ELF-1 (cell line): Measurements from ENCODE around the gene RDH13.
"Not testable (repeated sequence)": the region's sequence is repeated elsewhere in the genome, so short reads cannot be mapped to it uniquely, and the experiment has no call there.

Experiments
- DNase-seq: peaks from one replicate; pipeline ENCODE4 v3.0.0-alpha.2; 2016; ENCODE audit warnings: low read depth, low spot score

The RDH13 gene

GRCh38 chr19:55062735-55063491, at the start of gene RDH13:
Gene RDH13 (minus strand): TSS chr19:55063148. CDS start chr19:55063032, 116 bp downstream.
- DNase-seq, result peak; percentile 98

GRCh38 chr19:55112246-55112776, 49.4 kb upstream of the RDH13 start:
- no peak for DNase-seq

- DNase-seq, result no peak
These were observed 48.4 kb upstream of the RDH13 start for GRCh38 chr19:55111238-55111831.

- DNase-seq, result no peak
These were observed 46.8 kb upstream of the RDH13 start for GRCh38 chr19:55109527-55110291.

- not testable (repeated sequence) for DNase-seq
These were observed 44.3 kb upstream of the RDH13 start for GRCh38 chr19:55107252-55107651.

GRCh38 chr19:55106591-55106990, 43.6 kb upstream of the RDH13 start:
- no peak for DNase-seq

- DNase-seq, result no peak
These were observed 42.3 kb upstream of the RDH13 start for GRCh38 chr19:55105237-55105636.

GRCh38 chr19:55103190-55103589, 40.2 kb upstream of the RDH13 start:
- DNase-seq, result no peak

GRCh38 chr19:55101261-55101660, 38.3 kb upstream of the RDH13 start:
- DNase-seq, result no peak

- peak; percentile 47 for DNase-seq
These were observed 36.9 kb upstream of the RDH13 start for GRCh38 chr19:55099557-55100506.

- no peak for DNase-seq
These were observed 36.0 kb upstream of the RDH13 start for GRCh38 chr19:55098716-55099556.

- no peak for DNase-seq
These were observed 35.1 kb upstream of the RDH13 start for GRCh38 chr19:55097864-55098715.

GRCh38 chr19:55096061-55096701, 33.2 kb upstream of the RDH13 start:
- DNase-seq, result peak; percentile 36

- peak; percentile 72 for DNase-seq
These were observed 32.5 kb upstream of the RDH13 start for GRCh38 chr19:55095260-55096060.

GRCh38 chr19:55094456-55095259, 31.7 kb upstream of the RDH13 start:
- peak; percentile 81 for DNase-seq

- peak; percentile 55 for DNase-seq
These were observed 29.7 kb upstream of the RDH13 start for GRCh38 chr19:55092423-55093318.
